ENCODE data around the gene LGALS3BP. TPM values are rescaled to one million over a fixed set of nuclear protein-coding genes. Genes with fewer than 3 reads are reported as not detected.
A peak's percentile ranks its signal among the peaks of the same experiment; 100 is the strongest.
"Not testable (repeated sequence)": the region's sequence is repeated elsewhere in the genome, so short reads cannot be mapped to it uniquely, and the experiment has no call there.

LGALS3BP gene
- total and polyA plus RNA-seq, 5 experiments from 2014 or later: 50.5 to 90.6 (median 54.4) TPM

DNA sequence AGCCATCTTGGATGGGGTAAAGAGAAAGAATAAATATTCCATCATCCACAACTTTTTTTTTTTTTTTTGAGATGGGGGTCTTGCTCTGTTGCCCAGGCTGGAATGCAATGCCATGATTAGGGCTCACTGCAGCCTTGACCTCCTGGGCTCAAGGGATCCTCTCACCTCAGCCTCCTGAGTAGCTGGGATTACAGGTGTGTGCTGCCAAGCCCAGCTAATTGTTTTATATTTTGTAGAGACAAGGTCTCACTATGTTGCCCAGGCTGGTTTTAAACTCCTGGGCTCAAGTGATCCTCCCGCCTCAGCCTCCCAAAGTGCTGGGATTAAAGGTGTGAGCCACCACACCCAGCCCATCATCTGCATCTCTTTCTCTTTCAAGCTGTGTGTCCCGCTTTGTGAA, 42.2 kb upstream of the LGALS3BP start:
- H3K36me3 Mint-ChIP-seq, DNase-seq, ATAC-seq, H3K4me3 Mint-ChIP-seq, H3K9me3 Mint-ChIP-seq, POLR2A ChIA-PET: not testable (repeated sequence)
- Mint-ChIP-seq H3K27me3 (peaks cover 0 to 18% (median 7%) of the 10 kb centered on the region in 5 donors), H3K4me1 (peaks cover 3 to 26% (median 8%) of the 10 kb centered on the region in 4 donors), H3K27ac (peak overlapping the region in 2 of 10 donors; percentile 4 to 25)

DNA sequence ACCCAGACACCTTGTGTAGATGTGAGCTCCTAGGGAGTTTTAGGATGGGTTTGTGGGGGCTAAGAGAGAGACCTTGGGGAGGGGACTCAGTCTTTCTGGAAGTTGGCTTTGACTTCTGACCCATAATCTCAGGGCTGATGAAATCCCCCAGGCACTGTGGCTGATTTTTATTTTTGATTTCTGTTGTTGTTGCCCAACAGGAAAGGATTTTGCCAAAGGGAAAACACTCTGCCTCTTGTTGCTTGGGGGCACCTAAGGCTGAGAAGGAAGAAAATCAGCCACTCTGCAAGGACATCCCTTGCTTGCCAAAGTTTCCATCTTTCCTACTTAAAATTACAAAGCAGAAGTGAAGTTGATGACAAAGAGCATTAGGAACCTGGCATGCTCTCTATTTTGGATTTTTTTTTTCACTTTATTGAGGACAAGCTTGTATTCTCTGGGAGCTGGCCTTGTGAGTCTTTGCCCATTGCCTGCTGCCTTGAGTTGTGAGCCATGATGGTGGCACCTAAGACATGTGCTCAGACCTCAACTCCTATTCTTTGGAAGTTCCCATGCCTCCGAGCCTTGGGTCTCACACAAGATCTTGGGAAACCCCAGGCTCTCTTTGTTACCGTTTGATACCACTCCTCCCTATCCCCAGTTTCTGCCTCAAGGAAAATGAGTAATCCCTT, 41.0 kb upstream of the LGALS3BP start:
- ATAC-seq (no peak), DNase-seq (peak in 1 of 10 donors; percentile 8)
- H3K27ac Mint-ChIP-seq: no peak overlapping the region
- H3K36me3 Mint-ChIP-seq: no peaks in the 10 kb centered on the region
- POLR2A ChIA-PET: no interaction called here
- H3K4me3 Mint-ChIP-seq: no peak overlapping the region
- H3K27me3 Mint-ChIP-seq: peaks cover 0 to 18% (median 0%) of the 10 kb centered on the region in 5 donors
- peaks cover 3 to 26% (median 8%) of the 10 kb centered on the region in 4 donors for H3K4me1 Mint-ChIP-seq
- H3K9me3 Mint-ChIP-seq: peaks cover 0 to 1% (median 0%) of the 10 kb centered on the region in 9 donors

DNA sequence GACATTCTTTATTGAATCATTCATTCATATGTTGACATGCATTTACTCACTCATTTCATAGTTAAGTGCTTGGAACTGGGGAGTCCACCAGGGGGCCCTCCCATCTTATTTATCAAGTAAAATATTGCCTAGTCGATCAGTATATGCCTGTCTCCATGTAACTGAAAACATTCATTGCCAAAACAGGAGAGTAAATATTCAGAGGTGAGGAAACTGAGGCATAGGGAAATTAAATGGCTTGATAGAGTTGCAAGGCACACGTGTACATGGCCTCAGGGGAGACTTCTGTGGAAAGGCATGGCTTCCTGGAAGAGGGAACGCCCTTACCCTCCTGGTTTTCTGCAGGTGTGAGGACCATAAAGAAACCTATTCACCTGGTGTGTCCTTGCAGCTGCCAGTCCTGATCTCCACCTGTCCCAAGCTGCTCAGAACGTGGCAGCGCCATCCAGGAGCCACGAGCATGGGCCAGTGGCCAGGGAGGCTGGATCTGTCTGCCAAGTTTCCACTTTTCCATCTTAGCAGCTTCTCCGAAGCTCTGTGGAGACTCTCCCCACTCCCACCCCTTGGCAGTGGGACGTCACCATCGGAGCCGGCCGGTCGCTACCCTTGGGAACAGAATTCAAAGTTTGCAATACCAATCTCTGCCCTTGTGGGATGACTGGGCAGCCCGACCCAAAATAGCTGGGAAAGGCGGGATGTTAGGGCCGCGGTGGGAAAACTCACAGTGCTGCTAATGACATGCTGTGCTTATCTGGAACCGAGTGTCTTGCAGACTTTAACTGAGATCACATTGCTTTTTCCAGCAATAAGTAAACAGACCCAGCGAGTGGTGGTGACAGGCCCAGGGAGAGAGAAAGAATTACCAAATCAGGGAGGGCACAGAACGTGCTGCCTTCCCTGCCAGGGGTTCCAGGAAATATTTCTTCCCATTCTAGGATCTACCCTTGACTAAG, 40.2 kb upstream of the LGALS3BP start:
- Mint-ChIP-seq H3K4me1 (peaks cover 3 to 20% (median 7%) of the 10 kb centered on the region in 4 donors), H3K9me3 (peaks cover 0 to 3% (median 0%) of the 10 kb centered on the region in 9 donors), H3K27me3 (peaks cover 0 to 18% (median 0%) of the 10 kb centered on the region in 5 donors), H3K4me3 (no peak overlapping the region), H3K27ac (no peak overlapping the region), H3K36me3 (no peaks in the 10 kb centered on the region)
- peak in 9 of 10 donors; percentile 18 to 71 (median 42) for DNase-seq
- POLR2A ChIA-PET: interaction anchor here (0.7 to 1.0 kb wide), 2 partner anchors 10 to 11 kb away, joined by 3 read pairs; no protein-coding TSS in a partner anchor
- peak in 1 of 2 donors; percentile 56 for ATAC-seq

DNA sequence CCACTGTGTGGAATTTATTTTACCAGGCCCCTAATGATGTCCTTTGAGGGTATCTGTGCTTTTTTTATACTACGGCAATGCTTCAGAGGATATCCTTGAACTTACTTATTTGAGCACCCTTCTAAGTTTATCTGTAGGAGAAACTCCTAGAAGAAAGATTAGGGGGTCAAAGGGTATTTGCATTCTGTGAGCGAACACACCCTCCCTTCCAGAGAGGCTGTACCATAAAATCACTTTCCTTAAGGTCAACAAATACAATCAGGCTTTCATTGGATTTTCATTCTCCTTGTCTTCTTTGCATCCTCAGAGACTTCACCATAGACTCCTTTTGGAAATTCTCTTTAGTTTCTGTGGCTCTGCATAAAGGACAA, 39.5 kb upstream of the LGALS3BP start:
- H3K36me3 Mint-ChIP-seq: no peaks in the 10 kb centered on the region
- H3K4me3 Mint-ChIP-seq: no peak overlapping the region
- no peak overlapping the region for H3K27ac Mint-ChIP-seq
- peak in 1 of 10 donors; percentile 8 for DNase-seq
- H3K4me1 Mint-ChIP-seq: peaks cover 2 to 13% (median 5%) of the 10 kb centered on the region in 4 donors
- H3K9me3 Mint-ChIP-seq: peaks cover 0 to 4% (median 0%) of the 10 kb centered on the region in 9 donors
- ATAC-seq: no peak
- POLR2A ChIA-PET: interaction anchor here (0.7 to 1.0 kb wide), 2 partner anchors 9 to 12 kb away, joined by 3 read pairs; no protein-coding TSS in a partner anchor
- H3K27me3 Mint-ChIP-seq: peaks cover 0 to 17% (median 0%) of the 10 kb centered on the region in 5 donors

DNA sequence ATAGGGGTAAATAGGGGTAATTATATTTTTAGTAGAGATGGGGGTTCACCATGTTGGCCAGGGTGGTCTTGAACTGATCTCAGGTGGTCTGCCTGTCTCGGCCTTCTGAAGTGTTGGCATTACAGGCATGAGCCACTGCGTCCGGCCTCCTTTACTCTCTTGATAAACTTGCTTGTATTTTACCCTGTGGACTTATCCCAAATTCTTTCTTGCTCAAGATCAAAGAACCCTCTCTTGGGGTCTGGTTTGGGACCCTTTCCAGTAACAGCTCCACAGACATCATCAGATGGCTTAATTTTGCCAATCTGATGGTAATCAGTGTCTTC, 38.6 kb upstream of the LGALS3BP start:
- POLR2A ChIA-PET: no interaction called here
- no peak for DNase-seq

DNA sequence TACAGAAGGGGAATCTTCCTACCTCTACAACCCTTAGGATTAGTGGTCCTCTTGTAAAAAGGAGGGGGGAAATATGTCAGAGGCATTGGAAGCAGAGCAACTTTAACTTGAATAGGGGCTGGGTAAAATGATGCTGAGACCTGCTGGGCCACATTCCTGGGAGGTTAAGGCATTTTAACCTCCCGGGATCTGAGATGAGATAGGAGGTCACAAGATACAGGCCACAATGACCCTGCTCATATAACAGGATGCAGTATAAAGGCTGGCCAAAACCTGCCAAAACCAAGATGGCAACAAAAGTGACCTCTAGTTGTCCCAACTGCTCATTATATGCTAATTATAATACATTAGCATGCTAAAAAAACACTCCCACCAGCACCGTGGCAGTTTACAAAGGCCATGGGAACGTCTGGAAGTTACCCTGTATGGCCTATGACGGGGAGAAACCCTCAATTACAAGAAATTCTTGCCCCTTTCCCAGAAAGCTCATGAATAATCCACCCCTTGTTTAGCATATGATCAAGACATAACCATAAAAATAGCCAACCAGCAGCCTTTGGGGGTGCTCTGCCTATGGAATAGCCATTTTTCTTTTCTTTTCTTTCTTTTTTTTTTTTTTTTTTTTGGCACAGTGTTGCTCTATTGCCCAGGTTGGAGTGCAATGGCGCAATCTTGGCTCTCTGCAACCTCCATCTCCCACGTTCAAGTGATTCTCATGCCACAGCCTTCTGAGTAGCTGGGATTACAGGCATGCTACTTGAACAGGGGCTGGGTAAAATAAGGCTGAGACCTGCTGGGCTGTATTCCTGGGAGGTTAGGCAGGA, 38.0 kb upstream of the LGALS3BP start:
- H3K27me3 Mint-ChIP-seq: peaks cover 0 to 12% (median 0%) of the 10 kb centered on the region in 5 donors
- POLR2A ChIA-PET: no interaction called here
- peak overlapping the region in 1 of 10 donors; percentile 15 for H3K27ac Mint-ChIP-seq
- H3K9me3 Mint-ChIP-seq: peaks cover 0 to 9% (median 1%) of the 10 kb centered on the region in 9 donors
- ATAC-seq: no peak
- H3K4me3 Mint-ChIP-seq: no peak overlapping the region
- DNase-seq: peak in 1 of 10 donors; percentile 38
- H3K4me1 Mint-ChIP-seq: peaks cover 0 to 2% (median 0%) of the 10 kb centered on the region in 4 donors
- no peaks in the 10 kb centered on the region for H3K36me3 Mint-ChIP-seq

More for the DNA sequence above, 38.6 kb upstream of the LGALS3BP start:
- Mint-ChIP-seq H3K27ac (no peak overlapping the region), H3K36me3 (no peaks in the 10 kb centered on the region), H3K27me3 (peaks cover 0 to 16% (median 0%) of the 10 kb centered on the region in 5 donors), H3K9me3 (peaks cover 0 to 9% (median 1%) of the 10 kb centered on the region in 9 donors), H3K4me3 (no peak overlapping the region), H3K4me1 (peaks cover 0 to 7% (median under 1%) of the 10 kb centered on the region in 4 donors)
- no peak for ATAC-seq

DNA sequence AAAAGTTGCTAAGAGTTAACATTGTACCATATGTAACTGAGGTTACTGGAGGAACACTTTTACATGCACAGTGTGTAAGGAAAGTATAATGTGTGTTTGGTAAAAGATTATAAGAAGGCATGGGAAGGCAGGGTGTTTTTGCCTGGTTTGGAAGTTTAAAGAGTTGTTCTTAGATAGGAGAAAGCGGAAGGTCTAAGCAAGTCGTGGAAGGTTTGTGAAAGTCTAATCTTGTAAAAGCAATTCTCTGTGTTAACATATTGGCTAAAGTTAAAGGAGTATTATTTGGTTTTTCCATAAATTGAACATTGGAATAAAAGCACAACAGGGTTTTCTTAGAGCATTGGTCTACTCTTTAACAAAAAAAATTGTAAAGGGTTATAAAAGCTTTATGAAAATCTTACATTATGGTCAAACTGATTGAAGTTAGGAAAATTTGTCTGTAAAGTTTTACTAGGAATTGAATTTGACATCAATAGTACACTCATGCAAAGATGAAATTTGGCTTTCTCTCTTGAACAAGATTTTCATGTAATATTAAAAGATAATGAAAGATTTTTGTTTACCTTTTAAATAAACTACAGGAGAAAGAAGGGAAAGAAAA, 34.5 kb upstream of the LGALS3BP start:
- no peaks in the 10 kb centered on the region for H3K36me3 Mint-ChIP-seq
- H3K9me3 Mint-ChIP-seq: peaks cover 0 to 9% (median 1%) of the 10 kb centered on the region in 9 donors
- no peak for ATAC-seq
- H3K27me3 Mint-ChIP-seq: peaks cover 0 to 8% (median 0%) of the 10 kb centered on the region in 5 donors
- no peak for DNase-seq
- H3K27ac Mint-ChIP-seq: no peak overlapping the region
- peaks cover 3 to 12% (median 11%) of the 10 kb centered on the region in 4 donors for H3K4me1 Mint-ChIP-seq
- H3K4me3 Mint-ChIP-seq: no peak overlapping the region
- POLR2A ChIA-PET: no interaction called here

DNA sequence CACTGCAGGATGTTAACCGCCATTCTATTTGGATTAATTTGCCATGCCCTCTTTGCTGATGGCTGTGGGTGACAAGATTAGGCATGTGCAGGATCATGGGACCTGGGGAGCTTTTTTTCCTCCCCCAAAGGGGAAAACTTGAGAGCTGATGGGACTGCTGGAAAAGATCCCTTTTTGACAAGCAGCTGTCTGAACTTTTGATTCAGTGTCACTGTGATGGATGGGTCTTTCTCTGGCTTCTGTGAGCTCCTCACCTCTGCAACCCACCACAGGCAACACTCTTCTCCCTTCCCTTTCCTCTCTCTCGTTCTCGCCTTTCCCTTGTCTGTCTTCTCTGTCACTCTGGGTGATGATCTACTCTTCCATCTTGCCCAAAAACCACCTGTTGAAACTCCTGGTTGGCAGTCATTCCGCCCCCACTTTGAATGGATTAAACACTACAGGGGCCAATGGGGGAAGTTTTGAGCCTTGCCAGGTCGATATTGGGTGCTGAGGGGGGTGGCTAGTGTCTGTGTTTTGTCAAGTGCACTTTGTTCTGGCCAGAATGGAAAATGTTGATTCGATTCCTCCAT, 32.9 kb upstream of the LGALS3BP start:
- POLR2A ChIA-PET: no interaction called here
- Mint-ChIP-seq H3K36me3 (no peaks in the 10 kb centered on the region), H3K4me1 (peaks cover 12 to 27% (median 24%) of the 10 kb centered on the region in 4 donors), H3K27ac (peak overlapping the region in 2 of 10 donors; percentile 8 to 13), H3K27me3 (peaks cover 0 to 3% (median 0%) of the 10 kb centered on the region in 5 donors), H3K4me3 (peak overlapping the region in 2 of 10 donors; percentile 19 to 34), H3K9me3 (peaks cover 0 to 9% (median 1%) of the 10 kb centered on the region in 9 donors)
- DNase-seq: no peak
- no peak for ATAC-seq

DNA sequence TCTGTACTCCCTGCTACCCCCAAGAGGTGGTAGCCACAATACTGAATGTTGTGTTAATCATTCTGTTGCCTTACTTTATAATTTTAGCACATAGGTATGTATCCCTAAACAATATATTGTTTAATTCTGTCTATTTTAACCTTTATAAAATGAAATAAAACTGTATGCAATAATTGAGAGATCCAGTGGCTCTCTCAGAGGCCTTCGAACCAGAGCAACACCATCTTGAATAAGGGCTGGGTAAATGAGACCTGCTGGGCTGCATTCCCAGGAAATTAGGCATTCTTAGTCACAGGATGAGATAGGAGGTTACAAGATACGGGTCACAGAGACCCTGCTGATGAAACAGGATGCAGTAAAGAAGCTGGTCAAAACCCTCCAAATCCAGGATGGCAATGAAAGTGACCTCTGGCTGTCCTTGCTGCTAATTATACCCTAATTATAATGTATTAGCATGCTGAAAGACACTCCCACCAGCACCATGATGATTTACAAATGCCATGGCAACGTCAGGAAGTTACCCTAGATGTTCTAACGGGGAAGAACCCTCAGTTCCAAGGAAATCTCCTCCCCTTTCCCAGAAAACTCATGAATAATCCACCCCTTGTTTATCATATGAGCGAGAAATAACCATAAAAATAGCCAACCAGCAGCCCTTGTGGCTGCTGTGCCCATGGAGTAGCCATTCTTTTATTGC, 31.9 kb upstream of the LGALS3BP start:
- POLR2A ChIA-PET: interaction anchor here (0.6 kb wide), 1 partner anchor 28 kb away, joined by 4 read pairs; no protein-coding TSS in a partner anchor

DNA sequence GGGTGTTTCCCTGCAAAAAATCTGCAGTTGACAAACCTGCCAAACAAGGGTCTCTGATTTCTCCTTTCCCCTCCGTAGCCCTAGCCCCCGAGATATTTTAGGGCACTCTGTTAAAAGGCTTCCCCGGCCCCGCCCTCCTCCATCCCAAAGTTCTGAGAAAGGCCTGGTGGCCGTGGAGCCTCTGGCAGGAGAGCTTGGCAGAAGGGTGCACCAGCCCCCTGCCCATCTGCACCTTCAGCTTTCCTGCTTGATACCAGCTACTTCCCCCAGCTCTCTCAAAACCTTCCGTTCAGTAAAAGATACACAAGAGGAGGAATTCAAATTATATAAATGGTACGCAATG, 30.6 kb upstream of the LGALS3BP start:
- no peak for ATAC-seq
- peaks cover 0 to 3% (median 0%) of the 10 kb centered on the region in 5 donors for H3K27me3 Mint-ChIP-seq
- peaks cover 30 to 51% (median 48%) of the 10 kb centered on the region in 4 donors for H3K4me1 Mint-ChIP-seq
- peak overlapping the region; percentile 92 to 98 (median 96) for H3K27ac Mint-ChIP-seq
- H3K4me3 Mint-ChIP-seq: peak overlapping the region; percentile 88 to 96 (median 92)
- POLR2A ChIA-PET: interaction anchor here (0.5 to 1.7 kb wide), 5 partner anchors 9 to 878 kb away, joined by 3 to 4 read pairs (median 4); partner anchors contain the start of gene ENGASE
- peaks cover 0 to 6% (median 0%) of the 10 kb centered on the region in 9 donors for H3K9me3 Mint-ChIP-seq
- DNase-seq: no peak
- H3K36me3 Mint-ChIP-seq: no peaks in the 10 kb centered on the region

More for the DNA sequence above, 31.9 kb upstream of the LGALS3BP start:
- ATAC-seq (no peak), DNase-seq (no peak)
- Mint-ChIP-seq H3K27ac (peak overlapping the region in 4 of 10 donors; percentile 48 to 96 (median 96)), H3K36me3 (no peaks in the 10 kb centered on the region), H3K9me3 (peaks cover 0 to 9% (median 1%) of the 10 kb centered on the region in 9 donors), H3K4me1 (peaks cover 21 to 38% (median 35%) of the 10 kb centered on the region in 4 donors), H3K4me3 (peak overlapping the region in 6 of 10 donors; percentile 68 to 95 (median 91)), H3K27me3 (peaks cover 0 to 3% (median 0%) of the 10 kb centered on the region in 5 donors)
